Measurements from ENCODE around the gene MATK.

Gene MATK

DNA sequence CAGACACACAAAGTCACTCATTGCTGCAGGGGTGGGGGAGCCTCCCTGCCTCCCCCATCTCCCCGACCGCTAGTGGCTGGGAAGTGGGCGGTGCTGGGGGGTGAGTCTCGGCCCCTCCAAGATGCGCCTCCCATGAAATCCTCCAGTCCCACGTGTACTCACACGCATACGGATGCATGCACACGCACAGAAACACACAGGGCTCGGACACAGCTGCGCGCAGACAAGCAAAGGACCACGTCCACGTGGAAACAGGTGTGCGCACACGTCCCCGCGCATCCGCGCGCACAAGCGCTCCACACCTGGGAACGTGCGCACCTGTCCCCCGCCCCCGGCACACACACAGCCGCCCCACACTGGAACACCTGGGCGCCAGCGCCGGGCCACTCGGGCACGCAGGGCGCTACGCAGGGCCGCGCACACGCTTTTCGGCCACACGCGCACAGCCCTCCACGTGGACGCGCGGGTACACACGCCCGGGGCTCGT lies 687 bp downstream of the MATK start:
- Histone ChIP-seq H2BK120ac (ENCODE audit: insufficient read depth, low read length, poor library complexity) (no peak overlapping the region), H3K79me2 (ENCODE audit: control insufficient read depth, insufficient read depth, low read length, poor library complexity) (no peaks in the 10 kb centered on the region), H3K4me2 (ENCODE audit: low read length) (peak overlapping the region; percentile 65), H4K91ac (ENCODE audit: low read depth, low read length) (no peak overlapping the region), H3K18ac (ENCODE audit: low read length) (no peak overlapping the region), H3K14ac (ENCODE audit: low read length) (no peak overlapping the region), H3K4me1 (ENCODE audit: control insufficient read depth in 1 of 2, insufficient read depth in 2 of 2, low read length in 2 of 2) (peaks cover 5% of the 10 kb centered on the region in 2 experiments), H2AK5ac (ENCODE audit: low read length) (no peak overlapping the region), H2AFZ (ENCODE audit: insufficient read depth, low read length, poor library complexity) (no peak overlapping the region), H3K4ac (ENCODE audit: low read depth, low read length) (no peak overlapping the region), H3K23ac (ENCODE audit: low read length) (no peak overlapping the region), H3K9ac (ENCODE audit: low read length) (no peak overlapping the region), H4K8ac (ENCODE audit: low read depth, low read length) (no peak overlapping the region), H3K79me1 (ENCODE audit: low read length) (no peaks in the 10 kb centered on the region), H3K4me3 (ENCODE audit: low read depth, low read length) (peak overlapping the region; percentile 57), H3K9me3 (ENCODE audit: insufficient read depth, low read depth, low read length) (peaks cover 25% of the 10 kb centered on the region), H2BK12ac (ENCODE audit: low read length) (no peak overlapping the region), H2BK5ac (ENCODE audit: low read depth, low read length, poor library complexity) (no peak overlapping the region), H3K27me3 (ENCODE audit: insufficient read depth, low read length) (peaks cover 27% of the 10 kb centered on the region), H4K12ac (ENCODE audit: low read depth, low read length) (no peak overlapping the region), H3K36me3 (ENCODE audit: control insufficient read depth in 1 of 2, insufficient read depth in 2 of 2, low read length in 2 of 2) (no peaks in the 10 kb centered on the region), H3K27ac (ENCODE audit: low read depth, low read length) (no peak overlapping the region)
- no CpG with 5 or more reads among the region's 47 CpGs for WGBS (ENCODE audit: extremely low coverage, insufficient coverage, insufficient read length)
- DNase-seq: no peak

DNA sequence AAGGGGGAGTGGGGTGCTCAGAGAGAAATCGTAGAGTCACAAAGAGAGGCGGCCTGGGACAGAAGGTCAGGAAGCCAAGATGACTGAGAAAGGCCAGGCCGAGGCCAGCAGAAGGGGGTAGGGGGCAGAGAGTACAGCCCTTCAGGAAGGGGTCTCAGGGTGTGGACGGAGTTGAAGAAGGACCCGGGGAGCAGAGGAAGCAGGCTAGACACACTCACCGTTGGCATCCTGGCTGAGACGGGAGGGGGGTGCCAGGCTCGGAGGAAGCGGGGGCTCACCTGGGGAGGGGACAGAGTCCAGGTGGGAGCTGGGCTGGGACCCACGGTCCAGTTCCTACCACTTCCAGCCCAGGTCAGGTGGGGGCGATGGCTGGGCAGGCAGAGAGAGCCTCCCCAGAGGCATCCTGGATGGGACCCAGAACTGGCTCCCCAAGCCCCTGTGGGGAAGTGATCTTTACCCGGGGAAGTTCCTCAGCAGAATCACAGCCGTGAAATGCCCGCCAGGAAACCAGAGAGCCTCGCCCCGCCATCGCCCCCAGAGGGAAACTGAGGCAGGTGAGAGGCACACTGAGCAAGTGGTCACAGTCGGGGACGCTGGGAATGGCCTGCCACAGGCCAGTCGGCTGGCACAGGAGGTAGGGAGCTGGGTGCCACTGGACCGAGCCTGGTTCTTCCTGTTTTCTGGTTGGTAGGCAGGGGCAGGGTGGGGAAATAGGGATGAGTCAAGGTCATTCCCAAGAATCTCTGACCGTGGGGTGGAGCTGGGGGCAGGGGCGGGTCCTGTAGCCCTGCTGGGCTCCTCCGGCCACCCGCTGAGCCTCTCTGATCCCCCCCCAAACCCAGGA lies 1.4 kb downstream of the MATK start:
- Histone ChIP-seq H4K91ac (ENCODE audit: low read depth, low read length) (no peak overlapping the region), H3K79me2 (ENCODE audit: control insufficient read depth, insufficient read depth, low read length, poor library complexity) (no peaks in the 10 kb centered on the region), H3K18ac (ENCODE audit: low read length) (no peak overlapping the region), H3K23ac (ENCODE audit: low read length) (no peak overlapping the region), H3K27ac (ENCODE audit: low read depth, low read length) (no peak overlapping the region), H3K9me3 (ENCODE audit: insufficient read depth, low read depth, low read length) (peaks cover 24% of the 10 kb centered on the region), H3K27me3 (ENCODE audit: insufficient read depth, low read length) (peaks cover 25% of the 10 kb centered on the region), H3K4ac (ENCODE audit: low read depth, low read length) (no peak overlapping the region), H3K4me1 (ENCODE audit: control insufficient read depth in 1 of 2, insufficient read depth in 2 of 2, low read length in 2 of 2) (peaks cover 5% of the 10 kb centered on the region in 2 experiments), H3K79me1 (ENCODE audit: low read length) (no peaks in the 10 kb centered on the region), H3K9ac (ENCODE audit: low read length) (no peak overlapping the region), H2BK12ac (ENCODE audit: low read length) (no peak overlapping the region), H4K8ac (ENCODE audit: low read depth, low read length) (no peak overlapping the region), H3K14ac (ENCODE audit: low read length) (no peak overlapping the region), H3K4me3 (ENCODE audit: low read depth, low read length) (no peak overlapping the region), H4K12ac (ENCODE audit: low read depth, low read length) (no peak overlapping the region), H3K36me3 (ENCODE audit: control insufficient read depth in 1 of 2, insufficient read depth in 2 of 2, low read length in 2 of 2) (no peaks in the 10 kb centered on the region), H2BK5ac (ENCODE audit: low read depth, low read length, poor library complexity) (no peak overlapping the region), H3K4me2 (ENCODE audit: low read length) (no peak overlapping the region), H2AK5ac (ENCODE audit: low read length) (no peak overlapping the region), H2BK120ac (ENCODE audit: insufficient read depth, low read length, poor library complexity) (no peak overlapping the region), H2AFZ (ENCODE audit: insufficient read depth, low read length, poor library complexity) (no peak overlapping the region)
- no CpG with 5 or more reads among the region's 25 CpGs for WGBS (ENCODE audit: extremely low coverage, insufficient coverage, insufficient read length)
- DNase-seq: no peak

DNA sequence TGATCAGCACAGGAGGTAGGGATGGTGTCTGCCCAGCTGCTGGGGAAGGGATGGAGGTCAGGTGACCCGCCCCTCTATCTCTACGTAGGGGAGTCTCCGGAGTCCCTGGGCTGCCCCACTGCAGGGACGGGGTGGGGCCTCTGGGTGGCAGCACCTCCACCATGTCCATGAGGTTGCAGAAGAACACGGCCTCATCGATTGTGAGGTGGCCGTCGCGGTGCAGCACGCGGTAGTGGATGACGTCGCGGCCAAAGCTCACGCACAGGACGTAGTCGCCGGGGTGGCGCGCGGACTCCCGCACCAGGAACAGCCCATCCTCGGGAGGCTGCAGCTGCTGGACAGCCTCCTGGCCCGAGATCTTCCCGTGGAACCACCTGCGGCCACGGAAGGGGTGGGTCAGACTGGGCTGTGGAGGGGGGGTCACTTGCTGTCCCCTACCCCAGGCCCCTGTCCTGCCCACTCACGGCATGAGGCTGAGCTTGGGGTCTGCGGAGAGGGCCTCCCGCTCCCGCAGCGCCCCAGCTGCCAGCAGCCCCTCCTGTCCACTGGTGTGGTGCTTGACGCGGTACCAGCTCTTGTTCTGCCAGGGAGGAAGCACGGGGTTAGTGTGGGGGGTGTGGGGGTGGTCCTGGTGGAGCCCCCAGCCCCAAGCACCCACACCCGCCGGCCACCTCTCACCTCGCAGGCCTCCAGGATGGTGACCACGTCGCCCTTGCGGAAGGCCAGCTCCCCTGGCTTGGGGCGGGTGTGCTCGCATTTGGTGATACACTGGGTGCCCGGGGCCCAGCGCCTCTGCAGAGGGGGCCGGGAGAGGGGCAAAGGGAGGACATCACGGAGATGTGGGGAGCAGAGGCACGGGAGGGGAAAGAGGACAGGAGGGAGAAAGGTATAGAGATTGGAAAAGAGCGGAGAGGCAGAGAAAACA lies 2.3 kb downstream of the MATK start:
- WGBS (ENCODE audit: extremely low coverage, insufficient coverage, insufficient read length): no CpG with 5 or more reads among the region's 49 CpGs

DNA sequence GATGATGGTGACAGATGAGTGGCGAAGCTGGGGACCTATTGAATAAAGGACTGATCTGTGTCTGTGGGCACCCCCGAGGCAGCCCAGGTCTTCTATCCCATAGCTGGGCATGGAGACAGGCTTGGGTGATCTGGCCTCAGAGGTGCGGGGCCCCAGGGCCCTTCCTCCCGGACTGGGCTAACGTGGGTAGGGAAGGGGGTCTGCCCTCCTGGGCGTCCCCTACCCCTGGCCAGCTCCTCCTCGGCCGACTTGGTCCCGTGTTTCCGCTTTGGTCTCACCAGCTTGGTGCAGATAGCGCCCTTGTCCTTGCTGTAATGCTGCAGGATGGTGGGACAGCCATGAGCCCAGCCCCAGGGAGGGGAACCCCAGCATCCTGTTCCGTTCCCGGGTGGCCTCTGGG lies 3.3 kb downstream of the MATK start:
- H4K12ac ChIP-seq (ENCODE audit: low read depth, low read length): no peak overlapping the region
- no peak overlapping the region for H4K8ac ChIP-seq (ENCODE audit: low read depth, low read length)
- no peak overlapping the region for H3K14ac ChIP-seq (ENCODE audit: low read length)
- H3K4me1 ChIP-seq (ENCODE audit: control insufficient read depth in 1 of 2, insufficient read depth in 2 of 2, low read length in 2 of 2): peaks cover 5% of the 10 kb centered on the region in 2 experiments
- no peak for DNase-seq
- H3K4me3 ChIP-seq (ENCODE audit: low read depth, low read length): no peak overlapping the region
- H3K18ac ChIP-seq (ENCODE audit: low read length): no peak overlapping the region
- no peak overlapping the region for H2BK12ac ChIP-seq (ENCODE audit: low read length)
- no peak overlapping the region for H2BK5ac ChIP-seq (ENCODE audit: low read depth, low read length, poor library complexity)
- no peak overlapping the region for H2BK120ac ChIP-seq (ENCODE audit: insufficient read depth, low read length, poor library complexity)
- no peak overlapping the region for H2AFZ ChIP-seq (ENCODE audit: insufficient read depth, low read length, poor library complexity)
- H3K23ac ChIP-seq (ENCODE audit: low read length): no peak overlapping the region
- no peak overlapping the region for H3K9ac ChIP-seq (ENCODE audit: low read length)
- H3K4ac ChIP-seq (ENCODE audit: low read depth, low read length): no peak overlapping the region
- no peaks in the 10 kb centered on the region for H3K79me2 ChIP-seq (ENCODE audit: control insufficient read depth, insufficient read depth, low read length, poor library complexity)
- no peak overlapping the region for H3K4me2 ChIP-seq (ENCODE audit: low read length)
- no peaks in the 10 kb centered on the region for H3K36me3 ChIP-seq (ENCODE audit: control insufficient read depth in 1 of 2, insufficient read depth in 2 of 2, low read length in 2 of 2)
- no peaks in the 10 kb centered on the region for H3K79me1 ChIP-seq (ENCODE audit: low read length)
- no peak overlapping the region for H3K27ac ChIP-seq (ENCODE audit: low read depth, low read length)
- H3K9me3 ChIP-seq (ENCODE audit: insufficient read depth, low read depth, low read length): peaks cover 24% of the 10 kb centered on the region
- no CpG with 5 or more reads among the region's 13 CpGs for WGBS (ENCODE audit: extremely low coverage, insufficient coverage, insufficient read length)
- peaks cover 25% of the 10 kb centered on the region for H3K27me3 ChIP-seq (ENCODE audit: insufficient read depth, low read length)
- no peak overlapping the region for H2AK5ac ChIP-seq (ENCODE audit: low read length)
- H4K91ac ChIP-seq (ENCODE audit: low read depth, low read length): no peak overlapping the region

More for the DNA sequence above, 2.3 kb downstream of the MATK start:
- Histone ChIP-seq H3K79me1 (ENCODE audit: low read length) (no peaks in the 10 kb centered on the region), H4K8ac (ENCODE audit: low read depth, low read length) (no peak overlapping the region), H3K18ac (ENCODE audit: low read length) (no peak overlapping the region), H4K12ac (ENCODE audit: low read depth, low read length) (no peak overlapping the region), H4K91ac (ENCODE audit: low read depth, low read length) (no peak overlapping the region), H2AK5ac (ENCODE audit: low read length) (no peak overlapping the region), H2BK5ac (ENCODE audit: low read depth, low read length, poor library complexity) (no peak overlapping the region), H3K14ac (ENCODE audit: low read length) (no peak overlapping the region), H3K27ac (ENCODE audit: low read depth, low read length) (no peak overlapping the region), H3K4me1 (ENCODE audit: control insufficient read depth in 1 of 2, insufficient read depth in 2 of 2, low read length in 2 of 2) (peaks cover 5% of the 10 kb centered on the region in 2 experiments), H2BK12ac (ENCODE audit: low read length) (no peak overlapping the region), H2BK120ac (ENCODE audit: insufficient read depth, low read length, poor library complexity) (no peak overlapping the region), H3K9me3 (ENCODE audit: insufficient read depth, low read depth, low read length) (peaks cover 24% of the 10 kb centered on the region), H3K4me2 (ENCODE audit: low read length) (no peak overlapping the region), H3K23ac (ENCODE audit: low read length) (no peak overlapping the region), H3K4me3 (ENCODE audit: low read depth, low read length) (no peak overlapping the region), H3K9ac (ENCODE audit: low read length) (no peak overlapping the region), H3K4ac (ENCODE audit: low read depth, low read length) (no peak overlapping the region), H3K27me3 (ENCODE audit: insufficient read depth, low read length) (peaks cover 25% of the 10 kb centered on the region), H3K79me2 (ENCODE audit: control insufficient read depth, insufficient read depth, low read length, poor library complexity) (no peaks in the 10 kb centered on the region), H3K36me3 (ENCODE audit: control insufficient read depth in 1 of 2, insufficient read depth in 2 of 2, low read length in 2 of 2) (no peaks in the 10 kb centered on the region), H2AFZ (ENCODE audit: insufficient read depth, low read length, poor library complexity) (no peak overlapping the region)
- DNase-seq: no peak
